HepG2 (cell line): Measurements from ENCODE around the gene GIPC3. TPM values are rescaled to one million over a fixed set of nuclear protein-coding genes. Genes with fewer than 3 reads are reported as not detected.
A peak's percentile ranks its signal among the peaks of the same experiment; 100 is the strongest.

Source experiments
- NFE2 ChIP-seq: sonication (generic); formaldehyde crosslinking; IDR thresholded peaks from 2 replicates; pipeline ENCODE4 v1.4.0; 2020; ENCODE audit warnings: missing genetic modification reagents
- NONO ChIP-seq, 2 experiments: fragments of 450-650 bp in 1 of 2; sonication (generic) in 1 of 2; formaldehyde crosslinking in 1 of 2; IDR thresholded peaks in 1 of 2; conservative IDR thresholded peaks in 1 of 2; 2 replicates each; pipeline versions ENCODE4 v1.6.1 to v1.8.0; 2017 to 2022; ENCODE audit warnings: mild to moderate bottlenecking in 1 of 2, missing genetic modification reagents in 1 of 2, moderate library complexity in 1 of 2
- SOX6 ChIP-seq, 2 experiments: fragments of 450-650 bp in 1 of 2; sonication (generic) in 1 of 2; formaldehyde crosslinking in 1 of 2; IDR thresholded peaks; 2 replicates each; pipeline versions ENCODE4 v1.4.0 to v1.6.1; 2017 to 2020; ENCODE audit warnings: antibody characterized with exemption in 1 of 2, mild to moderate bottlenecking in 1 of 2, missing genetic modification reagents in 1 of 2
- TCF7L2 ChIP-seq: IDR thresholded peaks from 2 replicates; pipeline ENCODE4 v1.6.1; 2011; ENCODE audit warnings: mild to moderate bottlenecking, low read depth, low read length, moderate library complexity
- ZKSCAN8 ChIP-seq: IDR thresholded peaks from 2 replicates; pipeline ENCODE4 v1.6.1; 2016; ENCODE audit warnings: borderline replicate concordance, missing genetic modification reagents, missing compliant biosample characterization
- ZNF468 ChIP-seq: sonication (generic); formaldehyde crosslinking; IDR thresholded peaks from 2 replicates; pipeline ENCODE4 v1.8.0; 2022; ENCODE audit warnings: mild to moderate bottlenecking, moderate library complexity, missing genetic modification reagents
- ZNF781 ChIP-seq: sonication (generic); formaldehyde crosslinking; IDR thresholded peaks from 2 replicates; pipeline ENCODE4 v1.5.1; 2020; ENCODE audit warnings: borderline replicate concordance, mild to moderate bottlenecking, missing genetic modification reagents; ENCODE audit errors: not compliant biosample characterization
- polyA plus RNA-seq, 8 experiments: library from polyadenylated mRNA; depleted of rRNA in 3 of 8; stranded (reverse) in 7 of 8; unstranded in 1 of 8; fragments of >200 nt; fragmentation: Illumina TruSeq in 4 of 8; extraction: Trizol in 4 of 8; gene quantifications; 2 replicates each; pipeline versions ENCODE4 v1.2.1 to v1.2.3, GENCODE V29; 2011 to 2016; ENCODE audit warnings: low read depth in 4 of 8, missing spikeins in 1 of 8, mixed read lengths in 1 of 8; ENCODE audit not compliant: insufficient read depth in 1 of 8
- total RNA-seq, 5 experiments: library from RNA; depleted of rRNA; stranded (reverse); fragments of >200 nt; fragmentation: Illumina TruSeq; extraction: Trizol; gene quantifications; 2 replicates each; pipeline ENCODE4 v1.2.3, GENCODE V29; 2016; ENCODE audit warnings: low read depth in 1 of 5
- TF ChIP-seq, protein P1 (sequence below), 2 experiments: fragments of 450-650 bp in 1 of 2; sonication (generic) in 1 of 2; formaldehyde crosslinking in 1 of 2; IDR thresholded peaks; 2 replicates each; pipeline versions ENCODE4 v1.6.1 to v1.8.0; 2016 to 2022; ENCODE audit warnings: antibody characterized with exemption in 1 of 2, mild to moderate bottlenecking in 1 of 2, missing genetic modification reagents in 1 of 2
- TF ChIP-seq, protein P2 (sequence below): sonication (generic); formaldehyde crosslinking; IDR thresholded peaks from 2 replicates; pipeline ENCODE4 v1.4.0; 2020; ENCODE audit warnings: mild to moderate bottlenecking, missing genetic modification reagents
- TF ChIP-seq, protein P3 (sequence below), 2 experiments: fragments of 450-650 bp in 1 of 2; sonication (generic) in 1 of 2; formaldehyde crosslinking; IDR thresholded peaks; 2 replicates each; pipeline versions ENCODE4 v1.5.0 to v1.8.0; 2020 to 2022; ENCODE audit warnings: mild to moderate bottlenecking in 1 of 2, missing genetic modification reagents in 1 of 2

Gene GIPC3
- total and polyA plus RNA-seq, 2 of the 13 experiments (the other 11 are each of a cell fraction or from before 2014, with no cell fraction given) = 0.05 TPM; not detected in 1

DNA sequence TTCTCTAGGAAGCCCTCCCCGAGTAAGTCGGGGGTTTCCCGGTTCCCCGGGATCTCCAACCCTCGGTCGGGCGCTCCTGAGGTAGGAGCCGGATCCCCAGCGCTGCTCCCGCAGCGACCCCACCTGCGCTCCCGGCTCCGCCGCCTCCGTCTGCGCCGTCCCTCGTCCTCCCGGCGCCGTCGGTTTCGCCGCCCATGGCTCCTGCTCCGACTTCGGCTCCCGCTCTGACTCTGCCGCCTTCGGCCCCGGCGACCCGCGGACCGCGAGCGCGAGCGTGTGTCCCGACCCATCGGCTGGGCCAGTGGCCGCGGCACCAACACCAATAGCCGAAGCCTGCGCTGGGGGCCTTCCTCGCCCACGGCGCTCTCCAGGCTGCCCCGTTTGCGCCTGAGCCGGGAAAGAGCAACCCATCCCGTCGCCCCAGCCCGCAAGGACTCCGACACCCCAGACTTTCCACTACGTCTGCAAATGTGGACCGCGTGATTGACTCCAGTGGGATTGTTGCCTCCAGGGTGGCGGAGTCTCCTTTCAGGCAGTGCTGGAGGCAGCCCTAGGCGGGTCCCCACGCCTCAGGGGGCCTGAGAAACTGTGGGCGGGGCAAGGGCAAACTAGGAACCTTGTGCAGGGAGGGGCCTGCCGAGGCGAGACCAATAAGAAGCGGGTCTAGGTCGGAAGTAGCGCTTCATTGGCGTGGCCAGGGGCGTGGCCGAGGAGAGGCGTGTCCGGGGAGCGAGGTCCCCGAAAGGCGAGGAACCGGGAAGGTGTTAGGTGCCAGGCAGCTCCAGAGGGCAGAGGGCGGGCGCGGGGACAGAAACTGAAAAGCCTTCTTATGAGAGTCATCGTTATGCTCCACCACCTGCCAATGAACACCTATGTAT is 41.4 kb downstream of the GIPC3 start, which contains the start of gene CACTIN (continued):
- TF ChIP-seq, protein P1, sequence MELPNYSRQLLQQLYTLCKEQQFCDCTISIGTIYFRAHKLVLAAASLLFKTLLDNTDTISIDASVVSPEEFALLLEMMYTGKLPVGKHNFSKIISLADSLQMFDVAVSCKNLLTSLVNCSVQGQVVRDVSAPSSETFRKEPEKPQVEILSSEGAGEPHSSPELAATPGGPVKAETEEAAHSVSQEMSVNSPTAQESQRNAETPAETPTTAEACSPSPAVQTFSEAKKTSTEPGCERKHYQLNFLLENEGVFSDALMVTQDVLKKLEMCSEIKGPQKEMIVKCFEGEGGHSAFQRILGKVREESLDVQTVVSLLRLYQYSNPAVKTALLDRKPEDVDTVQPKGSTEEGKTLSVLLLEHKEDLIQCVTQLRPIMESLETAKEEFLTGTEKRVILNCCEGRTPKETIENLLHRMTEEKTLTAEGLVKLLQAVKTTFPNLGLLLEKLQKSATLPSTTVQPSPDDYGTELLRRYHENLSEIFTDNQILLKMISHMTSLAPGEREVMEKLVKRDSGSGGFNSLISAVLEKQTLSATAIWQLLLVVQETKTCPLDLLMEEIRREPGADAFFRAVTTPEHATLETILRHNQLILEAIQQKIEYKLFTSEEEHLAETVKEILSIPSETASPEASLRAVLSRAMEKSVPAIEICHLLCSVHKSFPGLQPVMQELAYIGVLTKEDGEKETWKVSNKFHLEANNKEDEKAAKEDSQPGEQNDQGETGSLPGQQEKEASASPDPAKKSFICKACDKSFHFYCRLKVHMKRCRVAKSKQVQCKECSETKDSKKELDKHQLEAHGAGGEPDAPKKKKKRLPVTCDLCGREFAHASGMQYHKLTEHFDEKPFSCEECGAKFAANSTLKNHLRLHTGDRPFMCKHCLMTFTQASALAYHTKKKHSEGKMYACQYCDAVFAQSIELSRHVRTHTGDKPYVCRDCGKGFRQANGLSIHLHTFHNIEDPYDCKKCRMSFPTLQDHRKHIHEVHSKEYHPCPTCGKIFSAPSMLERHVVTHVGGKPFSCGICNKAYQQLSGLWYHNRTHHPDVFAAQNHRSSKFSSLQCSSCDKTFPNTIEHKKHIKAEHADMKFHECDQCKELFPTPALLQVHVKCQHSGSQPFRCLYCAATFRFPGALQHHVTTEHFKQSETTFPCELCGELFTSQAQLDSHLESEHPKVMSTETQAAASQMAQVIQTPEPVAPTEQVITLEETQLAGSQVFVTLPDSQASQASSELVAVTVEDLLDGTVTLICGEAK (IDR thresholded peaks at IDR 0.05) = no peak
- TF ChIP-seq, protein P1 (CRISPR knock-in tag; IDR thresholded peaks at IDR 0.05) = peak; percentile 79
- TF ChIP-seq, protein P2, sequence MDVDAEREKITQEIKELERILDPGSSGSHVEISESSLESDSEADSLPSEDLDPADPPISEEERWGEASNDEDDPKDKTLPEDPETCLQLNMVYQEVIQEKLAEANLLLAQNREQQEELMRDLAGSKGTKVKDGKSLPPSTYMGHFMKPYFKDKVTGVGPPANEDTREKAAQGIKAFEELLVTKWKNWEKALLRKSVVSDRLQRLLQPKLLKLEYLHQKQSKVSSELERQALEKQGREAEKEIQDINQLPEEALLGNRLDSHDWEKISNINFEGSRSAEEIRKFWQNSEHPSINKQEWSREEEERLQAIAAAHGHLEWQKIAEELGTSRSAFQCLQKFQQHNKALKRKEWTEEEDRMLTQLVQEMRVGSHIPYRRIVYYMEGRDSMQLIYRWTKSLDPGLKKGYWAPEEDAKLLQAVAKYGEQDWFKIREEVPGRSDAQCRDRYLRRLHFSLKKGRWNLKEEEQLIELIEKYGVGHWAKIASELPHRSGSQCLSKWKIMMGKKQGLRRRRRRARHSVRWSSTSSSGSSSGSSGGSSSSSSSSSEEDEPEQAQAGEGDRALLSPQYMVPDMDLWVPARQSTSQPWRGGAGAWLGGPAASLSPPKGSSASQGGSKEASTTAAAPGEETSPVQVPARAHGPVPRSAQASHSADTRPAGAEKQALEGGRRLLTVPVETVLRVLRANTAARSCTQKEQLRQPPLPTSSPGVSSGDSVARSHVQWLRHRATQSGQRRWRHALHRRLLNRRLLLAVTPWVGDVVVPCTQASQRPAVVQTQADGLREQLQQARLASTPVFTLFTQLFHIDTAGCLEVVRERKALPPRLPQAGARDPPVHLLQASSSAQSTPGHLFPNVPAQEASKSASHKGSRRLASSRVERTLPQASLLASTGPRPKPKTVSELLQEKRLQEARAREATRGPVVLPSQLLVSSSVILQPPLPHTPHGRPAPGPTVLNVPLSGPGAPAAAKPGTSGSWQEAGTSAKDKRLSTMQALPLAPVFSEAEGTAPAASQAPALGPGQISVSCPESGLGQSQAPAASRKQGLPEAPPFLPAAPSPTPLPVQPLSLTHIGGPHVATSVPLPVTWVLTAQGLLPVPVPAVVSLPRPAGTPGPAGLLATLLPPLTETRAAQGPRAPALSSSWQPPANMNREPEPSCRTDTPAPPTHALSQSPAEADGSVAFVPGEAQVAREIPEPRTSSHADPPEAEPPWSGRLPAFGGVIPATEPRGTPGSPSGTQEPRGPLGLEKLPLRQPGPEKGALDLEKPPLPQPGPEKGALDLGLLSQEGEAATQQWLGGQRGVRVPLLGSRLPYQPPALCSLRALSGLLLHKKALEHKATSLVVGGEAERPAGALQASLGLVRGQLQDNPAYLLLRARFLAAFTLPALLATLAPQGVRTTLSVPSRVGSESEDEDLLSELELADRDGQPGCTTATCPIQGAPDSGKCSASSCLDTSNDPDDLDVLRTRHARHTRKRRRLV (CRISPR knock-in tag) = no peak
- TF ChIP-seq NFE2 (CRISPR knock-in tag) (no peak), NONO (IDR thresholded peaks at IDR 0.05) (no peak), NONO (CRISPR knock-in tag; conservative IDR thresholded peaks at IDR 0.05) (peak; percentile 94), ZKSCAN8 (peak; percentile 67; the same call in 1 of the 2 replicates), ZNF781 (CRISPR knock-in tag) (no peak), SOX6 (IDR thresholded peaks at IDR 0.05) (no peak), SOX6 (CRISPR knock-in tag; IDR thresholded peaks at IDR 0.05) (peak; percentile 60; the same call in 1 of the 2 replicates), ZNF468 (CRISPR knock-in tag) (no peak), TCF7L2 (no peak)
- TF ChIP-seq, protein P3, sequence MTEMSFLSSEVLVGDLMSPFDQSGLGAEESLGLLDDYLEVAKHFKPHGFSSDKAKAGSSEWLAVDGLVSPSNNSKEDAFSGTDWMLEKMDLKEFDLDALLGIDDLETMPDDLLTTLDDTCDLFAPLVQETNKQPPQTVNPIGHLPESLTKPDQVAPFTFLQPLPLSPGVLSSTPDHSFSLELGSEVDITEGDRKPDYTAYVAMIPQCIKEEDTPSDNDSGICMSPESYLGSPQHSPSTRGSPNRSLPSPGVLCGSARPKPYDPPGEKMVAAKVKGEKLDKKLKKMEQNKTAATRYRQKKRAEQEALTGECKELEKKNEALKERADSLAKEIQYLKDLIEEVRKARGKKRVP (CRISPR knock-in tag; IDR thresholded peaks at IDR 0.05) = 0 out of 4 replicates have a peak, but pooled peaks of 1 of the 2 experiments have one; percentile 50
